A549 (cell line): ENCODE results near the gene RIN1.

Experiments
- CBX2 ChIP-seq: fragments of 200-600 bp; sonication (generic); IDR thresholded peaks from 2 replicates; pipeline ENCODE4 v1.6.1; 2016; ENCODE audit warnings: low read depth, mild to moderate bottlenecking, borderline replicate concordance
- EP300 ChIP-seq, 2 experiments: fragments of >200 bp; sonication (Bioruptor Twin); formaldehyde crosslinking; IDR thresholded peaks; 2 replicates in 1 of 2; 3 replicates in 1 of 2; pipeline ENCODE4 v1.6.1; 2016 to 2017
- ESRRA ChIP-seq: fragments of 150-350 bp; IDR thresholded peaks from 2 replicates; pipeline ENCODE4 v1.6.1; 2014; ENCODE audit warnings: mild to moderate bottlenecking, low read length, borderline replicate concordance
- FOSL2 ChIP-seq, 2 experiments: fragments of 450-650 bp in 1 of 2; fragments of >200 bp in 1 of 2; sonication (Bioruptor Twin) in 1 of 2; formaldehyde crosslinking; IDR thresholded peaks; 2 replicates each; pipeline versions ENCODE4 v1.5.0 to v1.6.1; 2016 to 2020; ENCODE audit warnings: mild to moderate bottlenecking in 1 of 2, moderate library complexity in 1 of 2
- MYC ChIP-seq: IDR thresholded peaks from 2 replicates; pipeline ENCODE4 v1.6.1; 2012; ENCODE audit warnings: mild to moderate bottlenecking, inconsistent platforms, low read length, improper control_type of control experiment, borderline replicate concordance
- POLR2A ChIP-seq: IDR thresholded peaks from 2 replicates; pipeline ENCODE4 v1.6.1; 2012; ENCODE audit warnings: mild to moderate bottlenecking, low read length
- POLR2AphosphoS2 ChIP-seq: conservative IDR thresholded peaks from 2 replicates; pipeline ENCODE4 v1.6.1; 2012; ENCODE audit warnings: low read length, improper control_type of control experiment, inconsistent platforms
- RCOR1 ChIP-seq: fragments of 150-350 bp; IDR thresholded peaks from 2 replicates; pipeline ENCODE4 v1.6.1; 2014; ENCODE audit warnings: antibody characterized with exemption, low read length, low read depth
- TF ChIP-seq, protein P1 (sequence below): fragments of >200 bp; sonication (Bioruptor Twin); formaldehyde crosslinking; IDR thresholded peaks from 3 replicates; pipeline ENCODE4 v1.5.1; 2016
- TF ChIP-seq, protein P2 (sequence below): fragments of 150-350 bp; IDR thresholded peaks from 2 replicates; pipeline ENCODE4 v1.6.1; 2014; ENCODE audit warnings: low read depth, mild to moderate bottlenecking, low read length
- TF ChIP-seq, protein P3 (sequence below): fragments of 450-650 bp; IDR thresholded peaks from 2 replicates; pipeline ENCODE4 v1.6.1; 2014; ENCODE audit warnings: antibody characterized with exemption
- TF ChIP-seq, protein P4 (sequence below): fragments of 200-600 bp; sonication (generic); IDR thresholded peaks from 2 replicates; pipeline ENCODE4 v1.6.1; 2016; ENCODE audit warnings: antibody characterized with exemption, mild to moderate bottlenecking, moderate library complexity
- TF ChIP-seq, protein P5 (sequence below): fragments of 250-450 bp; sonication (Bioruptor Pico); IDR thresholded peaks from 2 replicates; pipeline ENCODE4 v1.5.0; 2020; ENCODE audit warnings: low read depth, mild to moderate bottlenecking, moderate library complexity

DNA sequence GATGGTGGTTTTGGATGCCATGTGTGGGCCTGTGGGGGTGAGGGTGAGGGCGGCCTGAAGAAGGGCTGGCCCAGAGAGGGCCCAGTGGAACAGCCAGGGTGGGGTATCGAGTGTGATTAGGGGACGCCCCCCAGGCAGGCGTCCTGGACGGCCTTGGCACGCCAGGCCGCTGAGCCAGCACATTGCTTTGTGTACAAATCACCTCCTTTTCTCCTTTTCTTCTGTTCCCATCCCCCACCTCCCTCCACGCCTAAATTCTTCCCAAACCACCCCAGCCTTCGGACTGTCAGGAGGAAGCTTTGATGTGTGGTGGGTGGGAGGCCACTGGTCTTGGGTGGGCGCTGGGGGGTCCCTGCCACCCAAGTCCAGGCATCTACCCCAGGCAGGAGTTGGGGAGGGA, 11.6 kb downstream of the RIN1 start:
- no peak for TF ChIP-seq POLR2A
- no peak for TF ChIP-seq EP300 (IDR thresholded peaks at IDR 0.05)
- TF ChIP-seq, protein P1, sequence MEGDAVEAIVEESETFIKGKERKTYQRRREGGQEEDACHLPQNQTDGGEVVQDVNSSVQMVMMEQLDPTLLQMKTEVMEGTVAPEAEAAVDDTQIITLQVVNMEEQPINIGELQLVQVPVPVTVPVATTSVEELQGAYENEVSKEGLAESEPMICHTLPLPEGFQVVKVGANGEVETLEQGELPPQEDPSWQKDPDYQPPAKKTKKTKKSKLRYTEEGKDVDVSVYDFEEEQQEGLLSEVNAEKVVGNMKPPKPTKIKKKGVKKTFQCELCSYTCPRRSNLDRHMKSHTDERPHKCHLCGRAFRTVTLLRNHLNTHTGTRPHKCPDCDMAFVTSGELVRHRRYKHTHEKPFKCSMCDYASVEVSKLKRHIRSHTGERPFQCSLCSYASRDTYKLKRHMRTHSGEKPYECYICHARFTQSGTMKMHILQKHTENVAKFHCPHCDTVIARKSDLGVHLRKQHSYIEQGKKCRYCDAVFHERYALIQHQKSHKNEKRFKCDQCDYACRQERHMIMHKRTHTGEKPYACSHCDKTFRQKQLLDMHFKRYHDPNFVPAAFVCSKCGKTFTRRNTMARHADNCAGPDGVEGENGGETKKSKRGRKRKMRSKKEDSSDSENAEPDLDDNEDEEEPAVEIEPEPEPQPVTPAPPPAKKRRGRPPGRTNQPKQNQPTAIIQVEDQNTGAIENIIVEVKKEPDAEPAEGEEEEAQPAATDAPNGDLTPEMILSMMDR, result no peak
- TF ChIP-seq FOSL2 (IDR thresholded peaks at IDR 0.05), result no peak
- TF ChIP-seq FOSL2 (CRISPR knock-in tag; IDR thresholded peaks at IDR 0.05), result no peak
- TF ChIP-seq, protein P2, sequence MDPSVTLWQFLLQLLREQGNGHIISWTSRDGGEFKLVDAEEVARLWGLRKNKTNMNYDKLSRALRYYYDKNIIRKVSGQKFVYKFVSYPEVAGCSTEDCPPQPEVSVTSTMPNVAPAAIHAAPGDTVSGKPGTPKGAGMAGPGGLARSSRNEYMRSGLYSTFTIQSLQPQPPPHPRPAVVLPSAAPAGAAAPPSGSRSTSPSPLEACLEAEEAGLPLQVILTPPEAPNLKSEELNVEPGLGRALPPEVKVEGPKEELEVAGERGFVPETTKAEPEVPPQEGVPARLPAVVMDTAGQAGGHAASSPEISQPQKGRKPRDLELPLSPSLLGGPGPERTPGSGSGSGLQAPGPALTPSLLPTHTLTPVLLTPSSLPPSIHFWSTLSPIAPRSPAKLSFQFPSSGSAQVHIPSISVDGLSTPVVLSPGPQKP, result no peak
- no peak for TF ChIP-seq MYC
- no peak for TF ChIP-seq CBX2
- no peak for TF ChIP-seq ESRRA
- TF ChIP-seq, protein P3, sequence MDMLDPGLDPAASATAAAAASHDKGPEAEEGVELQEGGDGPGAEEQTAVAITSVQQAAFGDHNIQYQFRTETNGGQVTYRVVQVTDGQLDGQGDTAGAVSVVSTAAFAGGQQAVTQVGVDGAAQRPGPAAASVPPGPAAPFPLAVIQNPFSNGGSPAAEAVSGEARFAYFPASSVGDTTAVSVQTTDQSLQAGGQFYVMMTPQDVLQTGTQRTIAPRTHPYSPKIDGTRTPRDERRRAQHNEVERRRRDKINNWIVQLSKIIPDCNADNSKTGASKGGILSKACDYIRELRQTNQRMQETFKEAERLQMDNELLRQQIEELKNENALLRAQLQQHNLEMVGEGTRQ, result no peak
- TF ChIP-seq RCOR1, result no peak
- TF ChIP-seq POLR2AphosphoS2, result no peak
- TF ChIP-seq, protein P4, sequence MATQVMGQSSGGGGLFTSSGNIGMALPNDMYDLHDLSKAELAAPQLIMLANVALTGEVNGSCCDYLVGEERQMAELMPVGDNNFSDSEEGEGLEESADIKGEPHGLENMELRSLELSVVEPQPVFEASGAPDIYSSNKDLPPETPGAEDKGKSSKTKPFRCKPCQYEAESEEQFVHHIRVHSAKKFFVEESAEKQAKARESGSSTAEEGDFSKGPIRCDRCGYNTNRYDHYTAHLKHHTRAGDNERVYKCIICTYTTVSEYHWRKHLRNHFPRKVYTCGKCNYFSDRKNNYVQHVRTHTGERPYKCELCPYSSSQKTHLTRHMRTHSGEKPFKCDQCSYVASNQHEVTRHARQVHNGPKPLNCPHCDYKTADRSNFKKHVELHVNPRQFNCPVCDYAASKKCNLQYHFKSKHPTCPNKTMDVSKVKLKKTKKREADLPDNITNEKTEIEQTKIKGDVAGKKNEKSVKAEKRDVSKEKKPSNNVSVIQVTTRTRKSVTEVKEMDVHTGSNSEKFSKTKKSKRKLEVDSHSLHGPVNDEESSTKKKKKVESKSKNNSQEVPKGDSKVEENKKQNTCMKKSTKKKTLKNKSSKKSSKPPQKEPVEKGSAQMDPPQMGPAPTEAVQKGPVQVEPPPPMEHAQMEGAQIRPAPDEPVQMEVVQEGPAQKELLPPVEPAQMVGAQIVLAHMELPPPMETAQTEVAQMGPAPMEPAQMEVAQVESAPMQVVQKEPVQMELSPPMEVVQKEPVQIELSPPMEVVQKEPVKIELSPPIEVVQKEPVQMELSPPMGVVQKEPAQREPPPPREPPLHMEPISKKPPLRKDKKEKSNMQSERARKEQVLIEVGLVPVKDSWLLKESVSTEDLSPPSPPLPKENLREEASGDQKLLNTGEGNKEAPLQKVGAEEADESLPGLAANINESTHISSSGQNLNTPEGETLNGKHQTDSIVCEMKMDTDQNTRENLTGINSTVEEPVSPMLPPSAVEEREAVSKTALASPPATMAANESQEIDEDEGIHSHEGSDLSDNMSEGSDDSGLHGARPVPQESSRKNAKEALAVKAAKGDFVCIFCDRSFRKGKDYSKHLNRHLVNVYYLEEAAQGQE, result no peak
- TF ChIP-seq, protein P5, sequence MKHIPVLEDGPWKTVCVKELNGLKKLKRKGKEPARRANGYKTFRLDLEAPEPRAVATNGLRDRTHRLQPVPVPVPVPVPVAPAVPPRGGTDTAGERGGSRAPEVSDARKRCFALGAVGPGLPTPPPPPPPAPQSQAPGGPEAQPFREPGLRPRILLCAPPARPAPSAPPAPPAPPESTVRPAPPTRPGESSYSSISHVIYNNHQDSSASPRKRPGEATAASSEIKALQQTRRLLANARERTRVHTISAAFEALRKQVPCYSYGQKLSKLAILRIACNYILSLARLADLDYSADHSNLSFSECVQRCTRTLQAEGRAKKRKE (CRISPR knock-in tag), result no peak
